ENCODE measurements around the gene DLL1. TPM values are rescaled to one million over a fixed set of nuclear protein-coding genes. Genes with fewer than 3 reads are reported as not detected.
"Not testable (repeated sequence)": the region's sequence is repeated elsewhere in the genome, so short reads cannot be mapped to it uniquely, and the experiment has no call there.

The DLL1 gene
- total RNA-seq, 2 donors from 2014 or later: 1.1 to 2.6 TPM

GRCh38 chr6:170265655-170266054, 25.2 kb downstream of the DLL1 start:
- Mint-ChIP-seq H3K36me3 (no peaks in the 10 kb centered on the region), H3K9me3 (no peaks in the 10 kb centered on the region), H3K27ac (no peak overlapping the region)
- DNase-seq (ENCODE audit: low spot score in 2 of 2) (no peak), ATAC-seq (no peak)

- H3K36me3 Mint-ChIP-seq; ATAC-seq; H3K27ac Mint-ChIP-seq; H3K9me3 Mint-ChIP-seq; DNase-seq (ENCODE audit: low spot score in 2 of 2): not testable (repeated sequence)
Observed at GRCh38 chr6:170264644-170265043, 26.2 kb downstream of the DLL1 start.

- H3K9me3 Mint-ChIP-seq: no peaks in the 10 kb centered on the region
- ATAC-seq: no peak
- no peak for DNase-seq (ENCODE audit: low spot score in 2 of 2)
- H3K36me3 Mint-ChIP-seq: no peaks in the 10 kb centered on the region
- H3K27ac Mint-ChIP-seq: no peak overlapping the region
Observed at GRCh38 chr6:170264086-170264485, 26.8 kb downstream of the DLL1 start.

- Mint-ChIP-seq H3K36me3 (no peaks in the 10 kb centered on the region), H3K27ac (no peak overlapping the region), H3K9me3 (no peaks in the 10 kb centered on the region)
- no peak for ATAC-seq
- DNase-seq (ENCODE audit: low spot score in 2 of 2): no peak
Observed at GRCh38 chr6:170263410-170263809, 27.5 kb downstream of the DLL1 start.

GRCh38 chr6:170262489-170263088, 28.3 kb downstream of the DLL1 start:
- DNase-seq (ENCODE audit: low spot score in 2 of 2) (no peak), ATAC-seq (no peak)
- H3K27ac Mint-ChIP-seq: no peak overlapping the region
- H3K9me3 Mint-ChIP-seq: no peaks in the 10 kb centered on the region
- no peaks in the 10 kb centered on the region for H3K36me3 Mint-ChIP-seq

GRCh38 chr6:170261643-170262488, 29.0 kb downstream of the DLL1 start:
- ATAC-seq: no peak
- Mint-ChIP-seq H3K9me3 (no peaks in the 10 kb centered on the region), H3K27ac (no peak overlapping the region), H3K36me3 (no peaks in the 10 kb centered on the region)
- DNase-seq (ENCODE audit: low spot score in 2 of 2): no peak

GRCh38 chr6:170260686-170261085, 30.2 kb downstream of the DLL1 start:
- no peak for DNase-seq (ENCODE audit: low spot score in 2 of 2)
- no peaks in the 10 kb centered on the region for H3K9me3 Mint-ChIP-seq

GRCh38 chr6:170259278-170259677, 31.6 kb downstream of the DLL1 start:
- ATAC-seq: no peak
- DNase-seq (ENCODE audit: low spot score in 2 of 2): no peak
- no peak overlapping the region for H3K27ac Mint-ChIP-seq
- H3K9me3 Mint-ChIP-seq: no peaks in the 10 kb centered on the region
- no peaks in the 10 kb centered on the region for H3K36me3 Mint-ChIP-seq

More at GRCh38 chr6:170260686-170261085, 30.2 kb downstream of the DLL1 start:
- no peak for ATAC-seq
- no peaks in the 10 kb centered on the region for H3K36me3 Mint-ChIP-seq
- H3K27ac Mint-ChIP-seq: no peak overlapping the region

GRCh38 chr6:170258407-170258806, 32.5 kb downstream of the DLL1 start:
- no peak for DNase-seq (ENCODE audit: low spot score in 2 of 2)
- H3K36me3 Mint-ChIP-seq: no peaks in the 10 kb centered on the region

GRCh38 chr6:170257376-170257775, 33.5 kb downstream of the DLL1 start:
- no peaks in the 10 kb centered on the region for H3K9me3 Mint-ChIP-seq
- no peak for DNase-seq (ENCODE audit: low spot score in 2 of 2)
- no peak overlapping the region for H3K27ac Mint-ChIP-seq
- no peak for ATAC-seq
- H3K36me3 Mint-ChIP-seq: no peaks in the 10 kb centered on the region

More at GRCh38 chr6:170258407-170258806, 32.5 kb downstream of the DLL1 start:
- H3K27ac Mint-ChIP-seq: no peak overlapping the region
- H3K9me3 Mint-ChIP-seq: no peaks in the 10 kb centered on the region
- no peak for ATAC-seq

- no peaks in the 10 kb centered on the region for H3K9me3 Mint-ChIP-seq
- DNase-seq (ENCODE audit: low spot score in 2 of 2) (no peak), ATAC-seq (no peak)
- no peaks in the 10 kb centered on the region for H3K36me3 Mint-ChIP-seq
- H3K27ac Mint-ChIP-seq: no peak overlapping the region
Observed at GRCh38 chr6:170256641-170257040, 34.2 kb downstream of the DLL1 start.

- no peak for ATAC-seq
Observed at GRCh38 chr6:170255426-170256125, 35.3 kb downstream of the DLL1 start.

GRCh38 chr6:170254315-170255213, 36.3 kb downstream of the DLL1 start:
- DNase-seq (ENCODE audit: low spot score in 2 of 2) (no peak), ATAC-seq (no peak)
- H3K36me3 Mint-ChIP-seq: no peaks in the 10 kb centered on the region
- H3K9me3 Mint-ChIP-seq: no peaks in the 10 kb centered on the region
- H3K27ac Mint-ChIP-seq: no peak overlapping the region

More at GRCh38 chr6:170255426-170256125, 35.3 kb downstream of the DLL1 start:
- no peak for DNase-seq (ENCODE audit: low spot score in 2 of 2)
- no peaks in the 10 kb centered on the region for H3K9me3 Mint-ChIP-seq
- no peaks in the 10 kb centered on the region for H3K36me3 Mint-ChIP-seq
- no peak overlapping the region for H3K27ac Mint-ChIP-seq

- Mint-ChIP-seq H3K27ac (no peak overlapping the region), H3K9me3 (no peaks in the 10 kb centered on the region), H3K36me3 (no peaks in the 10 kb centered on the region)
- ATAC-seq: no peak
- no peak for DNase-seq (ENCODE audit: low spot score in 2 of 2)
Observed at GRCh38 chr6:170253910-170254269, 37.0 kb downstream of the DLL1 start.

GRCh38 chr6:170253226-170253909, 37.5 kb downstream of the DLL1 start:
- no peaks in the 10 kb centered on the region for H3K9me3 Mint-ChIP-seq
- H3K36me3 Mint-ChIP-seq: no peaks in the 10 kb centered on the region
- DNase-seq (ENCODE audit: low spot score in 2 of 2): no peak
- H3K27ac Mint-ChIP-seq: no peak overlapping the region
- ATAC-seq: no peak
